Endothelial cell of umbilical vein (primary cell): ENCODE data around the gene PMIS2. TPM values are rescaled to one million over a fixed set of nuclear protein-coding genes. Genes with fewer than 3 reads are reported as not detected.

Source experiments
- BruUV-seq: library from RNA; stranded (reverse); fragments of 400-500 nt; replicated peaks from 2 replicates; lab custom pipeline; 2021; lab: Mats Ljungman, UMichigan
- CTCF ChIA-PET: fragments of 300-600, 350-600 bp; sonication (Branson Sonifier 250); formaldehyde crosslinking; loops from one replicate; lab custom pipeline; 2021; ENCODE audit warnings: antibody characterized with exemption, inconsistent platforms; lab: Charles Lee
- POLR2A ChIA-PET: fragments of 300-600, 350-600 bp; sonication (Branson Sonifier 250); formaldehyde crosslinking; loops from one replicate; lab custom pipeline; 2021; ENCODE audit warnings: antibody characterized with exemption, inconsistent platforms; lab: Charles Lee
- DNase-seq: peaks from one replicate; pipeline ENCODE4 v3.0.0-alpha.2; 2011; ENCODE audit warnings: low read depth, low spot score
- FAIRE-seq: peaks from 2 replicates; lab custom pipeline; 2011; peaks lifted over from hg19 to GRCh38; lab: Jason Lieb, UNC
- H2AFZ ChIP-seq: 2 replicates; pipeline ENCODE4 v1.6.0; 2012; ENCODE audit warnings: low read depth, low read length, control low read depth, inconsistent platforms
- H3K27ac ChIP-seq: 2 replicates; pipeline ENCODE4 v1.5.1; 2011; ENCODE audit warnings: low read depth, mild to moderate bottlenecking, control low read depth, low read length, moderate library complexity; ENCODE audit not compliant: insufficient read depth
- H3K27me3 ChIP-seq, 2 experiments: 2 replicates each; pipeline versions ENCODE4 v1.6.0 to v1.6.1; 2011; ENCODE audit warnings: low read length in 2 of 2, mixed read lengths in 1 of 2; ENCODE audit not compliant: control insufficient read depth in 2 of 2, insufficient read depth in 2 of 2
- H3K36me3 ChIP-seq, 2 experiments: 2 replicates in 1 of 2; 3 replicates in 1 of 2; pipeline ENCODE4 v1.5.1; 2011; ENCODE audit warnings: low read length in 2 of 2, mild to moderate bottlenecking in 1 of 2, moderate library complexity in 1 of 2; ENCODE audit not compliant: control insufficient read depth in 2 of 2, insufficient read depth in 2 of 2; ENCODE audit errors: extremely low read depth in 1 of 2
- H3K4me1 ChIP-seq: 3 replicates; pipeline ENCODE4 v1.5.1; 2011; ENCODE audit warnings: mild to moderate bottlenecking, low read length; ENCODE audit not compliant: control insufficient read depth, insufficient read depth; ENCODE audit errors: extremely low read depth
- H3K4me2 ChIP-seq: 2 replicates; pipeline ENCODE4 v1.6.1; 2011; ENCODE audit warnings: low read length, control low read depth, mixed read lengths; ENCODE audit not compliant: insufficient read depth
- H3K4me3 ChIP-seq, 3 experiments: fragments of 200-600 bp in 1 of 3; sonication (generic), shearing (Covaris generic) in 1 of 3; replicated peaks in 1 of 3; 2 replicates each; pipeline ENCODE4 v1.5.1; 2011 to 2016; ENCODE audit warnings: control low read depth in 3 of 3, low read length in 3 of 3, mild to moderate bottlenecking in 2 of 3, inconsistent platforms in 1 of 3, low read depth in 1 of 3, moderate library complexity in 1 of 3; ENCODE audit not compliant: insufficient read depth in 1 of 3
- H3K79me2 ChIP-seq: 2 replicates; pipeline ENCODE4 v1.6.0; 2012; ENCODE audit warnings: low read length, inconsistent platforms; ENCODE audit not compliant: control insufficient read depth, insufficient read depth
- H3K9ac ChIP-seq: replicated peaks from 2 replicates; pipeline ENCODE3; 2011; ENCODE audit warnings: low read length, control low read depth; ENCODE audit not compliant: insufficient read depth; ENCODE audit errors: extremely low read depth
- H3K9me1 ChIP-seq: replicated peaks from 3 replicates; pipeline ENCODE4 v1.6.0; 2011; ENCODE audit warnings: mild to moderate bottlenecking, low read length; ENCODE audit not compliant: control insufficient read depth, insufficient read depth; ENCODE audit errors: extremely low read depth
- H3K9me3 ChIP-seq: replicated peaks from 2 replicates; pipeline ENCODE4 v1.5.1; 2012; ENCODE audit warnings: low read length, inconsistent platforms; ENCODE audit not compliant: control insufficient read depth, insufficient read depth
- H4K20me1 ChIP-seq: replicated peaks from 2 replicates; pipeline ENCODE3; 2011; ENCODE audit warnings: mild to moderate bottlenecking, low read length; ENCODE audit not compliant: control insufficient read depth, insufficient read depth; ENCODE audit errors: extremely low read depth
- EZH2 ChIP-seq: IDR thresholded peaks from 2 replicates; pipeline ENCODE4 v1.6.1; 2012; ENCODE audit warnings: borderline replicate concordance, low read depth, mild to moderate bottlenecking, moderate library complexity, low read length, inconsistent platforms; ENCODE audit not compliant: severe bottlenecking
- FOS ChIP-seq: IDR thresholded peaks from 2 replicates; pipeline ENCODE4 v1.6.1; 2011; ENCODE audit warnings: mild to moderate bottlenecking, low read length, moderate library complexity, borderline replicate concordance; ENCODE audit not compliant: insufficient read depth
- GATA2 ChIP-seq: IDR thresholded peaks from 2 replicates; pipeline ENCODE4 v1.7.0; 2011; ENCODE audit warnings: low read depth, mild to moderate bottlenecking, moderate library complexity, mixed read lengths, low read length; ENCODE audit not compliant: insufficient read length, insufficient read depth
- JUN ChIP-seq: IDR thresholded peaks from 2 replicates; pipeline ENCODE4 v1.6.1; 2011; ENCODE audit warnings: borderline replicate concordance, low read depth; ENCODE audit not compliant: insufficient read length, insufficient read depth
- MYC ChIP-seq: IDR thresholded peaks from one replicate; pipeline ENCODE4 v1.6.1; 2011; ENCODE audit warnings: mild to moderate bottlenecking, low read depth, low read length
- POLR2A ChIP-seq: IDR thresholded peaks from 2 replicates; pipeline ENCODE4 v1.6.1; 2012; ENCODE audit warnings: low read depth, mild to moderate bottlenecking, control low read depth, low read length
- POLR2AphosphoS5 ChIP-seq: IDR thresholded peaks from 2 replicates; pipeline ENCODE4 v1.6.1; 2012; ENCODE audit warnings: low read depth, mild to moderate bottlenecking, control low read depth, low read length, moderate library complexity; ENCODE audit not compliant: insufficient read depth
- dilution Hi-C: fragments of 300-500 bp; cut with MboI; formaldehyde crosslinking; loops from one replicate; pipeline ENCODE4 v1.15.0; 2019; ENCODE audit warnings: low sequenced_read_pairs; ENCODE audit not compliant: extremely low pct_ligation_motif_present
- intact Hi-C: fragments of 100-400 bp; cut with micrococcal nuclease; formaldehyde crosslinking; loops from one replicate; pipeline ENCODE4 v1.10.0; 2022
- polyA plus RNA-seq, 4 experiments: library from polyadenylated mRNA; depleted of rRNA in 3 of 4; stranded (reverse) in 3 of 4; unstranded in 1 of 4; fragments of >200 nt; gene quantifications; 2 replicates each; pipeline versions ENCODE4 v1.2.1 to v1.2.3, GENCODE V29; 2011 to 2012; ENCODE audit warnings: missing spikeins in 1 of 4
- total RNA-seq: library from RNA; stranded (reverse); gene quantifications from 2 replicates; pipeline ENCODE4 v1.2.3, GENCODE V29; 2021
- TF ChIP-seq, protein P1 (sequence below), 2 donors: IDR thresholded peaks; 1 replicate in 1 of 2; 2 replicates in 1 of 2; pipeline ENCODE4 v1.5.1; 2011; ENCODE audit warnings: low read length in 2 of 2, mild to moderate bottlenecking in 2 of 2, moderate library complexity in 2 of 2, control low read depth in 1 of 2, inconsistent platforms in 1 of 2, low read depth in 1 of 2; ENCODE audit not compliant: insufficient read depth in 1 of 2; ENCODE audit errors: extremely low read depth in 1 of 2
- TF ChIP-seq, protein P2 (sequence below): IDR thresholded peaks from 2 replicates; pipeline ENCODE4 v1.6.1; 2011; ENCODE audit not compliant: insufficient read depth, insufficient read length

PMIS2 gene
- total and polyA plus RNA-seq, 2 donors (not counting 3 experiments of a cell fraction or from before 2014, with no cell fraction given): not detected

GRCh38 chr19:35607661-35608060, 21.7 kb downstream of the PMIS2 start:
- Histone ChIP-seq H3K9me3 (no peaks in the 10 kb centered on the region), H2AFZ (no peak overlapping the region), H3K4me2 (no peak overlapping the region), H3K9me1 (no peaks in the 10 kb centered on the region), H3K27me3 (no peaks in the 10 kb centered on the region), H3K4me3 (no peak overlapping the region), H3K36me3 (no peaks in the 10 kb centered on the region), H3K4me1 (no peaks in the 10 kb centered on the region), H3K27ac (no peak overlapping the region), H3K9ac (no peak overlapping the region), H4K20me1 (no peaks in the 10 kb centered on the region), H3K79me2 (no peaks in the 10 kb centered on the region)
- TF ChIP-seq EZH2: no peak
- TF ChIP-seq, protein P1, sequence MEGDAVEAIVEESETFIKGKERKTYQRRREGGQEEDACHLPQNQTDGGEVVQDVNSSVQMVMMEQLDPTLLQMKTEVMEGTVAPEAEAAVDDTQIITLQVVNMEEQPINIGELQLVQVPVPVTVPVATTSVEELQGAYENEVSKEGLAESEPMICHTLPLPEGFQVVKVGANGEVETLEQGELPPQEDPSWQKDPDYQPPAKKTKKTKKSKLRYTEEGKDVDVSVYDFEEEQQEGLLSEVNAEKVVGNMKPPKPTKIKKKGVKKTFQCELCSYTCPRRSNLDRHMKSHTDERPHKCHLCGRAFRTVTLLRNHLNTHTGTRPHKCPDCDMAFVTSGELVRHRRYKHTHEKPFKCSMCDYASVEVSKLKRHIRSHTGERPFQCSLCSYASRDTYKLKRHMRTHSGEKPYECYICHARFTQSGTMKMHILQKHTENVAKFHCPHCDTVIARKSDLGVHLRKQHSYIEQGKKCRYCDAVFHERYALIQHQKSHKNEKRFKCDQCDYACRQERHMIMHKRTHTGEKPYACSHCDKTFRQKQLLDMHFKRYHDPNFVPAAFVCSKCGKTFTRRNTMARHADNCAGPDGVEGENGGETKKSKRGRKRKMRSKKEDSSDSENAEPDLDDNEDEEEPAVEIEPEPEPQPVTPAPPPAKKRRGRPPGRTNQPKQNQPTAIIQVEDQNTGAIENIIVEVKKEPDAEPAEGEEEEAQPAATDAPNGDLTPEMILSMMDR (IDR thresholded peaks at IDR 0.05; ENCODE audit: extremely low read depth in 1 of 2, insufficient read depth in 1 of 2, low read depth in 1 of 2, low read length in 2 of 2): no peak
- no peak for TF ChIP-seq JUN
- TF ChIP-seq, protein P2, sequence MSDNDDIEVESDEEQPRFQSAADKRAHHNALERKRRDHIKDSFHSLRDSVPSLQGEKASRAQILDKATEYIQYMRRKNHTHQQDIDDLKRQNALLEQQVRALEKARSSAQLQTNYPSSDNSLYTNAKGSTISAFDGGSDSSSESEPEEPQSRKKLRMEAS: no peak
- intact Hi-C loops: no loop called here
- FAIRE-seq (no peak), DNase-seq (no peak)
- BruUV-seq: no TSS peak
- ChIA-PET POLR2A (no interaction called here), CTCF (no interaction called here)
- dilution Hi-C loops: no loop called here

- ChIA-PET CTCF (no interaction called here), POLR2A (no interaction called here)
- Histone ChIP-seq H3K27ac (no peak overlapping the region), H3K27me3 (no peaks in the 10 kb centered on the region), H3K4me2 (no peak overlapping the region), H3K4me3 (no peak overlapping the region), H3K36me3 (no peaks in the 10 kb centered on the region), H2AFZ (no peak overlapping the region), H3K4me1 (peaks cover 3% of the 10 kb centered on the region), H3K9me1 (no peaks in the 10 kb centered on the region), H3K9me3 (no peaks in the 10 kb centered on the region), H4K20me1 (no peaks in the 10 kb centered on the region), H3K79me2 (no peaks in the 10 kb centered on the region), H3K9ac (no peak overlapping the region)
- intact Hi-C loops (no loop called here), dilution Hi-C loops (no loop called here)
- DNase-seq (no peak), FAIRE-seq (no peak)
- no peak for TF ChIP-seq JUN
- TF ChIP-seq, protein P2: no peak
- TF ChIP-seq, protein P1 (IDR thresholded peaks at IDR 0.05; ENCODE audit: extremely low read depth in 1 of 2, insufficient read depth in 1 of 2, low read depth in 1 of 2, low read length in 2 of 2): no peak
- TF ChIP-seq MYC: no peak
- no peak for TF ChIP-seq POLR2AphosphoS5
- no peak for TF ChIP-seq FOS
- no peak for TF ChIP-seq GATA2
- no peak for TF ChIP-seq EZH2
- no peak for TF ChIP-seq POLR2A
- no TSS peak for BruUV-seq
Measured at GRCh38 chr19:35608251-35608650, 22.3 kb downstream of the PMIS2 start.
